ENCODE results near the gene CFAP100.

GRCh38 chr3:126419886-126420786, 25.4 kb downstream of the CFAP100 start:
- TF ChIP-seq POLR2A (IDR thresholded peaks at IDR 0.05; ENCODE audit: low read depth, low read length) (no peak), POLR2AphosphoS5 (IDR thresholded peaks at IDR 0.05; ENCODE audit: low read depth, low read length) (no peak)

Data from GM12892 (cell line).